ENCODE results near the gene COL15A1. TPM values are rescaled to one million over a fixed set of nuclear protein-coding genes. Genes with fewer than 3 reads are reported as not detected.
A peak's percentile ranks its signal among the peaks of the same experiment; 100 is the strongest.

COL15A1 gene
- total RNA-seq, 4 donors from 2014 or later = 134 to 256 (median 145) TPM

DNA sequence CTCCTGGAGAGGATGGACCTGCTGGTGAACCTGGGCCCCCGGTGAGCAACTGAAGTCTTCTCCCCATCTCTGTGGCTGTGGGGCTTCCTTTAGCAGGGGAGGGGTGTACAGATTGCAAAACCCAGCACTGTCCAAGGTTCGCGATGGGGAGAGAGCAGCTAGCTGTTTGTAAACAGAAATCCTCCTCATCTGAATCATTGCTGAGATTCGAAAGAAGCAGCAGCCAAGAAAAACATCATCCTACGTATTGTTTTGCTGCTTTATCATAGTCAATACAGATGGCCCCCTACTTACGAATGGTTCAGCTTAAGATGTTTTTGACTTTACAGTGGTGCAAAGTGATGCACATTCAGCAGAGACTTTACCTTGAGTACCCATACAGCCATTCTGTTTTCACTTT is 81.3 kb downstream of the COL15A1 start:
- Histone ChIP-seq H3K4me1 (peaks cover 0 to 40% (median 23%) of the 10 kb centered on the region in 4 donors), H3K4me3 (no peak overlapping the region), H3K27me3 (no peaks in the 10 kb centered on the region), H3K9me3 (no peaks in the 10 kb centered on the region), H3K36me3 (peaks cover 49 to 84% (median 71%) of the 10 kb centered on the region in 4 donors), H3K27ac (replicated peaks in 1 of 4) (no peak overlapping the region)
- WGBS = 85% methylated on average over 6 of the region's 6 CpGs
- intact Hi-C loops (cut with DNase I) = no loop called here
- TF ChIP-seq POLR2AphosphoS5 (IDR thresholded peaks at IDR 0.05) (no peak), POLR2A (IDR thresholded peaks at IDR 0.05; ENCODE audit: low read depth) (no peak), CTCF (IDR thresholded peaks at IDR 0.05) (no peak), EP300 (IDR thresholded peaks at IDR 0.05) (no peak)
- DNase-seq (ENCODE audit: extremely low spot score) = no peak

- TF ChIP-seq POLR2AphosphoS5 (IDR thresholded peaks at IDR 0.05) (no peak), POLR2A (IDR thresholded peaks at IDR 0.05; ENCODE audit: low read depth) (no peak), CTCF (IDR thresholded peaks at IDR 0.05) (no peak), EP300 (IDR thresholded peaks at IDR 0.05) (no peak)
- intact Hi-C loops (cut with DNase I) = no loop called here
- H3K4me1 ChIP-seq = peaks cover 0 to 43% (median 26%) of the 10 kb centered on the region in 4 donors
- no peaks in the 10 kb centered on the region for H3K27me3 ChIP-seq
- WGBS = 93% methylated on average over 5 of the region's 6 CpGs
- H3K36me3 ChIP-seq = peaks cover 49 to 76% (median 64%) of the 10 kb centered on the region in 4 donors
- H3K9me3 ChIP-seq = no peaks in the 10 kb centered on the region
- H3K27ac ChIP-seq (replicated peaks in 1 of 4) = peak overlapping the region in 1 of 4 donors; percentile 4
- DNase-seq (ENCODE audit: extremely low spot score) = no peak
- no peak overlapping the region for H3K4me3 ChIP-seq
Measured at GRCh38 chr9:99025616-99026270, 82.0 kb downstream of the COL15A1 start.

DNA sequence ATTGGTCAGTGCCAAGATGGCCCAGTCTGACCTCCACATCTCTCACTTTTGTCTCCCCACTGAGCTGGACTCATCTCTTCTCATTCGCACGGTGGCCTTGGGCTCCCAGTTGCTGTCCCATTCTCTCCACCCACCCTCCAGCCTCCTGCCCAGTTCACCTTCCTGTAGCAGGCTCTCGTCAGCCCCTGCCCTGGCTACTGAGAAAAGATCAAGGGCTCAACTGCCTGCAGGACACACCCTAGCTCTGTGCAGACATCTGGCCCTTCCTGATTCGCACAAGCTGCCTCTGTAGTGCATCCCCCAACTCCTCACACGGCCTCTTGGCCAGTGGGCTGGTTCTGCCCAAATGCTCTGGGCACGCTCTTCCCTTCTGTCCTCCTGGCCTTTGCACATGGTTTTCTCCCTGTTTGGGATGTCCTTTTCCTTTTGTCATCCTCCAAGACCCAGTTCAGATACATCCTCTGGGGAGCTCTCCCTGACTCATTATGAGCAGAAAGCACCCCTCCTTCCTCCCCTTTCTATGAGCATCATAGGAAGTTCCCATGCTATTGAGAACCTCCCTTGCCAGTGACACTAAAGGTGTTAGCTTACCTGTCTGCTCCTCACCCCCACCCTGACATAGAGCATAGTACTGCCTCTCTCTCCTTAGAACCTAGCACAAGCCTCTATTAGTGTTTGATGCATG is 82.7 kb downstream of the COL15A1 start:
- no peak for TF ChIP-seq POLR2AphosphoS5 (IDR thresholded peaks at IDR 0.05)
- no peak for TF ChIP-seq CTCF (IDR thresholded peaks at IDR 0.05)
- no peak for TF ChIP-seq EP300 (IDR thresholded peaks at IDR 0.05)
- no peak for TF ChIP-seq POLR2A (IDR thresholded peaks at IDR 0.05; ENCODE audit: low read depth)

GRCh38 chr9:99026956-99027298 is 83.2 kb downstream of the COL15A1 start:
- 84% methylated on average over 3 of the region's 3 CpGs for WGBS
- H3K36me3 ChIP-seq = peaks cover 39 to 70% (median 53%) of the 10 kb centered on the region in 4 donors

More for the DNA sequence above, 82.7 kb downstream of the COL15A1 start:
- peaks cover 0 to 41% (median 29%) of the 10 kb centered on the region in 4 donors for H3K4me1 ChIP-seq
- no peaks in the 10 kb centered on the region for H3K9me3 ChIP-seq
- H3K4me3 ChIP-seq = no peak overlapping the region
- no peaks in the 10 kb centered on the region for H3K27me3 ChIP-seq
- DNase-seq (ENCODE audit: extremely low spot score) = no peak
- H3K27ac ChIP-seq (replicated peaks in 1 of 4) = peak overlapping the region in 2 of 4 donors; percentile 4 to 24
- intact Hi-C loops (cut with DNase I) = no loop called here
- WGBS = 87% methylated on average over 6 of the region's 6 CpGs
- peaks cover 43 to 75% (median 58%) of the 10 kb centered on the region in 4 donors for H3K36me3 ChIP-seq

More at GRCh38 chr9:99026956-99027298, 83.2 kb downstream of the COL15A1 start:
- no peak for TF ChIP-seq CTCF (IDR thresholded peaks at IDR 0.05)
- no peak for TF ChIP-seq POLR2AphosphoS5 (IDR thresholded peaks at IDR 0.05)
- no peak for TF ChIP-seq EP300 (IDR thresholded peaks at IDR 0.05)
- no peak for TF ChIP-seq POLR2A (IDR thresholded peaks at IDR 0.05; ENCODE audit: low read depth)
- Histone ChIP-seq H3K27me3 (no peaks in the 10 kb centered on the region), H3K9me3 (no peaks in the 10 kb centered on the region), H3K4me1 (peaks cover 0 to 38% (median 29%) of the 10 kb centered on the region in 4 donors), H3K27ac (replicated peaks in 1 of 4) (peak overlapping the region in 1 of 4 donors; percentile 24), H3K4me3 (no peak overlapping the region)
- DNase-seq (ENCODE audit: extremely low spot score) = no peak
- intact Hi-C loops (cut with DNase I) = no loop called here

Data from esophagus muscularis mucosa (tissue), 4 donors.